ENCODE measurements around the gene ZNF23. TPM values are rescaled to one million over a fixed set of nuclear protein-coding genes. Genes with fewer than 3 reads are reported as not detected.

The ZNF23 gene
- total RNA-seq, 1 donor from 2014 or later, result 4.9 TPM

DNA sequence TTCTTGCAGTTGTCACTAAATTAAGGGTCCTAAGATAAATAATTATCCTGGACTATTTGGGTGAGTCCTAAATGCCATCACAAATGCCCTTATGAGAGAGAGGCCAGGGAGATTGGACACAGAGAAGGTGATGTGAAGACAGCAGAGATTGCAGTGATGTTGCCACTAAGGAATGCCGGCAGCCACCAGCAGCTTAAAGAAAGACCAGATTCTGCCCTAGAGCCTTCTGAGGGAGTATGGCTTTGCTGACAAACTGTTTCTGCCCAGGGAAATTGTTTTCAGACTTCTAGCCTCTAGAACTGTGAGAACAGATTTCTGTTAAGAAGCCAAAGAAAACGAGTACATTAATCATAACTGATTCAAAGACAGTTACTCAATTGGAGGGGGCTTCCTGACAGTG is 10.0 kb upstream of the ZNF23 start:
- intact Hi-C loops (cut with micrococcal nuclease), result no loop called here

- intact Hi-C loops (cut with micrococcal nuclease), result loop anchor here (10.0 kb wide), 1 partner anchor 97 kb away; no protein-coding TSS in a partner anchor
Measured at GRCh38 chr16:71467810-71468209, 5.8 kb upstream of the ZNF23 start.

- intact Hi-C loops (cut with micrococcal nuclease), result loop anchor here (5.0 to 10.0 kb wide), 3 partner anchors 101 to 628 kb away; partner anchors contain the start of genes CMTR2, DHX38 and TXNL4B
Measured at GRCh38 chr16:71464231-71464630, 2.2 kb upstream of the ZNF23 start.

DNA sequence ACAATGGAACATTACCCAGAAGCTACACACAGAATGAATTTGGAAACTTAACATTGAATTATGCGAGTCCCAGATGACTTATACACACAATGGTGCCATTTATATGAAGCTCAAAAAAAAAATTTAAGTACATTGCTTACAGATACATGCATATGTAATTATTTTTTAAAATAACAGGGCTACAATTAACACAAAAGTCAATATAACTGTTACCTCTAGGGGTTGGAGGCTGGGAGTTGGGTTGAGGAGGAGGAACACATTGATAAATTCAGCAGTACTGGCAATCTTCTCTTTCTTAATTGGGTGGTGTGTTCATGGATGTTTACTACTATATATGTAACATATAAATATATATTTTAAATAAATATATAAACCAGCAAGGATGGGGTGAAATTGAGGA is 1.1 kb downstream of the ZNF23 start:
- intact Hi-C loops (cut with micrococcal nuclease), result loop anchor here (5.0 to 10.0 kb wide), 3 partner anchors 104 to 631 kb away; partner anchors contain the start of genes CMTR2, DHX38 and TXNL4B

DNA sequence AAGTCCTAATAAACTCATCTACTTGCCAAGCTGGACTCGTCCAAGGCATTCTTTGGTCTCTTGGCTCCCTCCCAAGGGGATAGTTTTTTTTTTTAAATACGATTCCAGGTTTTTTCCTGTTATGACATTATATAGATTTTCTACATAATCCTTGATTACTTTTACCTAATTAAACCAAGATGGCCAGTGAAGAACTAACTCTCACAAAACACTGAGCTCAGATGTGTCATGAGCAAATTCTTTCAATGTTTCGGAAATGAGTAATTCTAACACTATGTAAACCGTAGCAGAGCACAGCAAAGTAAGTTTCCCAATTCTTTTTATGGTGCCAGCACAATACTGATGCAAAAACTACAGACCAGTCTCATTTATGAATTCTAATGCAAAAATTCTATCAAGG is 1.8 kb downstream of the ZNF23 start:
- intact Hi-C loops (cut with micrococcal nuclease), result loop anchor here (5.0 to 10.0 kb wide), 3 partner anchors 105 to 632 kb away; partner anchors contain the start of genes CMTR2, DHX38 and TXNL4B

GRCh38 chr16:71459510-71459909 is 2.5 kb downstream of the ZNF23 start:
- intact Hi-C loops (cut with micrococcal nuclease), result no loop called here

GRCh38 chr16:71456801-71457200 is 5.2 kb downstream of the ZNF23 start:
- intact Hi-C loops (cut with micrococcal nuclease), result no loop called here

- intact Hi-C loops (cut with micrococcal nuclease), result no loop called here
Measured at GRCh38 chr16:71453036-71453435, 9.0 kb downstream of the ZNF23 start.

GRCh38 chr16:71449020-71449419 is 13.0 kb downstream of the ZNF23 start:
- intact Hi-C loops (cut with micrococcal nuclease), result no loop called here

- intact Hi-C loops (cut with micrococcal nuclease), result no loop called here
Measured at GRCh38 chr16:71448274-71448866, 13.7 kb downstream of the ZNF23 start.

DNA sequence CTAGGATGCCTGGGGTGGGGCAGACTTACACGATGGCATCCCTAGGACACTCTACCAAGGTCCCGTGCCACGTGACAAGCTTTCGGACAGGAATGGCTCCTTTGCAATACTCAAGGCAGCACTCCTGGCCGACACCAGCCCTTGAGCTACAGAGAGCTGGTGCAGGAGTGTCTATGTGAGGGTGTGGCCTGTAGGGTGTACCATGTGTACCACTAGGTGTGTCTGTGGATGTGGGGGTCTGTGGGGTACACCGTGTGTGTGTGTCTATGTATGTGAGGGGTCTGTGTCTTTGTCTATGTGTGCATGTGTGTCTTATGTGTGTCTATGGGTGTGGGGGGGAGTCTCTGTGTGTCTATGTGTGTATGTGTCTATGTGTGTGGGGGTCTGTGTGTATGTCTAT is 18.3 kb downstream of the ZNF23 start:
- intact Hi-C loops (cut with micrococcal nuclease), result no loop called here

- intact Hi-C loops (cut with micrococcal nuclease), result no loop called here
Measured at GRCh38 chr16:71442051-71442440, 20.0 kb downstream of the ZNF23 start, which contains the start of gene TLE7. TSS of gene TLE7 (minus strand) at chr16:71442054. CDS start at chr16:71433324, 8,730 bp downstream.

GRCh38 chr16:71441348-71442050 is 20.5 kb downstream of the ZNF23 start:
- intact Hi-C loops (cut with micrococcal nuclease), result no loop called here

DNA sequence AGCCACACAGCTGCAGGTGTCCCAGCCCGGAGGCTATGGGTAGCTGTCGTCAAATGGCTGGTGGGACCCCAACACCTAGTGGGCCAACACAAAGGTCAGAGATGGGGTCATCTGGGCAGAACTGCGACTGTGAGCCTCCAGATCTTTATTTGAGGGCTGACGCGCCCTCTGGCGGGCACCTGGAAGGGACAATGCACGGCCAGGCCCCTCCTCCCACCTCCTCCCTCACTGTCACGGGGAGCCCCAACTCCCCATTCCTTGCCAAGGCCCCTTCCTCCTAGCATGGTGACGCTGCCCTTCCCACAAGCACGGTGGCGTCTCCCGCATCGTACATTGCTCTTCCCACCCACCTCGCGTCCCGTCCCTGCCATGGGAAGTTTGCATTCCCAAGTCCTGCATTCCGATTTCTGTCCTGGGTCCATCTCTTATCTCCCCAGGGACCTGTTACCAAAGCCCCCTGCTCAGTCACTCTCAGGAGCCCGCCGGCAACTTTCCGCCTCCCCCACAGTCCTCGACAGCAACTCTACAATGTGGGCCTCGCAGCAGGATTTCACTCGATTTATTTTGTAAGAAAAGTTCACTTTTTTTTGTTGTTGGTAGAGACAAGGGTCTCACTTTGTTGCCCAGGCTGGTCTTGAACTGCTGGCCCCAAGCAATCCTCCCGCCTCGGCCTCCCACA is 21.2 kb downstream of the ZNF23 start:
- intact Hi-C loops (cut with micrococcal nuclease), result no loop called here

DNA sequence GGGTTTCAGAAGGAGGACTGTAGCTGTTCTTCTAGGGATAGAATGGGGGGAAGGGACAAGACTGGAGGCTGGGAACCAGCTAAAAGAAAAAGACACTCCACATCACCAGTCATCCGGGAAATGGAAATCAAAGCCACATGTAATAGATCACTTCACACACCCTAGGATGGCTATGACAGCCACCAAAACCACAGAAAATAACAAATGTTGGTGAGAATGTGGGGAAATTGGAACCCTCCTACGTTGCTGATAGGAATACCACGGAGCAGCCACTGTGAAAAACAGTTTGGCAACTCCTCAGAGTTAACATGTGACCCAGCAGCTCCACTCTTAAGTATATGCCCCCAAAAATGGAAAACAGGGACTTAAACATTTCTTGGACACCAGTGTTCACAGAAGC is 22.5 kb downstream of the ZNF23 start:
- intact Hi-C loops (cut with micrococcal nuclease), result no loop called here

DNA sequence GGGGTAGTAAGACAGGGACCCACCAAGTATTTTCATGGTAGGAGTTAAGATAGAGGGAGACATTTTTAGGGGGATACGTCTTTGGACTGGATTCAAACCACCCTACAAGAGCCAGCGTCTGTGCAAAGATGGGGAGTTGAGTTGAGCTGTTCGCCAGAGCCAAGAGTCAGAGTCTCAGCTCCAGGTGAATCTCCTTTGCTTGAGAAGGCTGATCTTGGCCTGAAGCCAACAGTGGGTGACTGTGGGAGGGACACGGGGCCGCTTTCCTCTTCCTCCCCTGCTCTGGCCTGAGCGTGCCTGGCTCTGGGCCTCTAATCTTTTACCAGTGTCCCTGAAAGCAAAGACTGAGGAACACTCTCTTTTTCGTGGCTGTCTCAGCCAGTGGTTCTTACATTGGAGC is 25.6 kb downstream of the ZNF23 start:
- intact Hi-C loops (cut with micrococcal nuclease), result no loop called here

DNA sequence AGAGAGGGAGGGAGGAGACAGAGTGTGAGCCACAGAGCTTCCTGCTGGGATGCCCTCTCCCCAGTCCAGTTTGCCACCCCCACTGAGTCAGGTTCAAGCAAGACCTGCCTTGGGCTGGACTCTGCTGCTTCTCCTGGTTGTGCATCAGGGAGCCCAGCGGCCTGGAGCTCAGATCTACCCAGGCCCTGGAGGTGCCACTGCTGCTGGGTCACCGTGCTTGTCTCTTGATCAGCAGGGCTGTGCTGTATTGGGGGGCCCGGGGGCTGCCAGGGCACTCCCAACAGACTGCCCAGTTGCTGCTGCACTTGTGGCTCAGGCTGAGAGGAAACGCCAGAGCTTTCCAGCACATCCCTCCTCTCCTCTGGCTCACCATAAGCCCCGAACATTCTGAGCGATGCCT is 29.1 kb downstream of the ZNF23 start:
- intact Hi-C loops (cut with micrococcal nuclease), result no loop called here

GRCh38 chr16:71431991-71432390 is 30.1 kb downstream of the ZNF23 start:
- intact Hi-C loops (cut with micrococcal nuclease), result no loop called here

- intact Hi-C loops (cut with micrococcal nuclease), result no loop called here
Measured at GRCh38 chr16:71431176-71431575, 30.9 kb downstream of the ZNF23 start.

DNA sequence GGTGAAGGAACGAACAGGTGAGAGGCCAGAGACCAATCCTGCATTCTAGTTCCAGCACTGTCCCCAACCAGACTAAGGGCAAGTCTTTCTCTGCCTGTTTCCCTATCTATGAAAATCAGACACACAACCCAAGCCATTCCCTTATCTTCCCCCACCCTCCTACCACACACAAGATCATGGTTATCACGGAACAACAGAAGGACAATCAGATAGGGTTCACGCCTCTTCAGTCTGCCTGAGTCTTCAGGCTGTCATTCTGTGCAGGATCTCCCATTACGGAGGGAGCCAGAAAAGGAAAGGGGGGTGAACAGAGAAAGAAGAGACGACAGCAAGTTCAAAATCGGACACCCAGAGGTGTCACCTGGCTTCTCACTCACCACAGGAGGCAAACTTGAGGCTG is 31.3 kb downstream of the ZNF23 start:
- intact Hi-C loops (cut with micrococcal nuclease), result no loop called here

DNA sequence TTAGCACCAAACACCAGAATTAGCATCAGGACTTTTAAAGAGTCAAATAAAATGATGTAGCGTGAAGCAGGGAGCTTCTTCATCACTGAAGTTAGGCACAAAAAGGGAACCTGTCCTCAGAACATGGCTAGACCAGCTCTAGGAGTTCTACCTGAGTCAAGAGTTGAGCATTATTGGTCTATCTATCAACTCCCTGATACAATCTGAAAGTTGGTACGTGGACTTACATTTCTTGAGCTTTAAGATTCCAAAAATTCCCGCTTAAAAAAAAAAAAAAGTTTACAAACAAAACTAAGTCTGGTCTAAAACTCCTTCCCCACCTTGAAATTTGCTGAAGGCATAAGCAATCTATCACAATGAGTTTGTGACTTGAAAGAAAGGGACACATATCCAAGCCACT is 32.5 kb downstream of the ZNF23 start:
- intact Hi-C loops (cut with micrococcal nuclease), result no loop called here

DNA sequence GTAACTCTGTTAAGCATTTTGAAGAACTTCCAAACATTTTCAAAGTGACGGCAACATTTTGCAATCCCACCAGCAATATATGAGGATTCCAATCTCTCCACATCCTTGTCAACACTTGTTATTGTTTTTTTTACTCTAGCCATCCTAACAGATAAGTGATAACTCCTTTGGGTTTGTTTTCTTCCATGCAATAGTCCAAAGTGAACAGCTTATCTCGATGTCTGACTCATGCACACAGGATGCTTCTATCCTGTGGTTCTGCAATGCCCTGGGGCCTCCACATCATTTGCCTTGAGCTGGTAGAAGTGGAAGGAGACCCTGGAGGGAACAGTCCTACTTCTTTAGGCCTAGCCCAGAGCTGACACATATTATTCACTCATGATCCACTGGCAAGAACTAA is 33.2 kb downstream of the ZNF23 start:
- intact Hi-C loops (cut with micrococcal nuclease), result no loop called here
